MCF 10A (cell line): Measurements from ENCODE around the gene GATAD2B. TPM values are rescaled to one million over a fixed set of nuclear protein-coding genes. Genes with fewer than 3 reads are reported as not detected.

ENCODE experiments used
- BruUV-seq: library from RNA; stranded (reverse); fragments of 400-500 nt; replicated peaks from 2 replicates; lab custom pipeline; 2021; lab: Mats Ljungman, UMichigan
- CTCF ChIA-PET: fragments of 300-600 bp; sonication (Branson Sonifier 250); formaldehyde crosslinking; extraction: SDS; loops from one replicate; lab custom pipeline; 2021; ENCODE audit warnings: antibody characterized with exemption, inconsistent platforms; lab: Yijun Ruan, JAX
- POLR2A ChIA-PET: fragments of 300-600, 350-650 bp; sonication (Branson Sonifier 250); formaldehyde crosslinking; extraction: SDS; loops from one replicate; lab custom pipeline; 2020; ENCODE audit warnings: antibody characterized with exemption, inconsistent platforms; lab: Yijun Ruan, JAX
- DNase-seq: peaks from one replicate; pipeline ENCODE4 v3.0.0-alpha.2; 2018; ENCODE audit not compliant: unreplicated experiment
- H3K27ac Mint-ChIP-seq: one replicate; pipeline ENCODE4 v1.8.0; 2022; ENCODE audit warnings: mild to moderate bottlenecking, low read depth, mixed read lengths; ENCODE audit not compliant: unreplicated experiment
- H3K27me3 Mint-ChIP-seq: one replicate; pipeline ENCODE4 v1.8.0; 2022; ENCODE audit warnings: mixed read lengths; ENCODE audit not compliant: insufficient read depth, unreplicated experiment
- H3K36me3 Mint-ChIP-seq: one replicate; pipeline ENCODE4 v1.8.0; 2022; ENCODE audit warnings: mild to moderate bottlenecking, moderate library complexity, mixed read lengths; ENCODE audit not compliant: insufficient read depth, unreplicated experiment
- H3K4me1 Mint-ChIP-seq: one replicate; pipeline ENCODE4 v1.8.0; 2022; ENCODE audit warnings: mixed read lengths; ENCODE audit not compliant: insufficient read depth, unreplicated experiment
- H3K4me3 Mint-ChIP-seq: one replicate; pipeline ENCODE4 v1.8.0; 2022; ENCODE audit warnings: mild to moderate bottlenecking, moderate library complexity, mixed read lengths; ENCODE audit not compliant: unreplicated experiment
- H3K9me3 Mint-ChIP-seq: one replicate; pipeline ENCODE4 v1.8.0; 2022; ENCODE audit warnings: mixed read lengths; ENCODE audit not compliant: unreplicated experiment
- CTCF ChIP-seq: fragments of 200-600 bp; IDR thresholded peaks from one replicate; pipeline ENCODE4 v1.8.0; 2022; ENCODE audit warnings: antibody characterized with exemption, mild to moderate bottlenecking; ENCODE audit not compliant: unreplicated experiment
- intact Hi-C: fragments of 100-400 bp; cut with micrococcal nuclease; formaldehyde crosslinking; loops from 2 replicates; pipeline ENCODE4 v1.14.1; 2022
- total RNA-seq: library from RNA; stranded (reverse); gene quantifications from 2 replicates; pipeline ENCODE4 v1.2.3, GENCODE V29; 2022

The GATAD2B gene
- total RNA-seq, 1 experiment from 2014 or later = 95.5 TPM

GRCh38 chr1:153922076-153922971 is 448 bp downstream of the GATAD2B start:
- CTCF ChIA-PET = interaction anchor here (0.6 to 5.6 kb wide), 21 partner anchors 8 to 267 kb away, joined by 3 to 41 read pairs (median 6); partner anchors contain the start of genes CREB3L4, DENND4B and RAB13
- no peaks in the 10 kb centered on the region for H3K9me3 Mint-ChIP-seq
- intact Hi-C loops = loop anchor here (2.0 kb wide), 2 partner anchors 44 to 64 kb away; partner anchors contain the start of genes CREB3L4 and RAB13
- TF ChIP-seq CTCF = peak; percentile 11
- POLR2A ChIA-PET = interaction anchor here (0.6 to 7.8 kb wide), 46 partner anchors 9 to 386 kb away, joined by 3 to 117 read pairs (median 5); partner anchors contain the start of genes CREB3L4, CRTC2, DENND4B and INTS3
- peaks cover 41% of the 10 kb centered on the region for H3K4me1 Mint-ChIP-seq
- no TSS peak for BruUV-seq
- DNase-seq = peak; percentile 84
- H3K36me3 Mint-ChIP-seq = peaks cover 18% of the 10 kb centered on the region
- peak overlapping the region; percentile 74 for H3K27ac Mint-ChIP-seq
- H3K27me3 Mint-ChIP-seq = no peaks in the 10 kb centered on the region
- peak overlapping the region; percentile 74 for H3K4me3 Mint-ChIP-seq

GRCh38 chr1:153921803-153922075 is 1.0 kb downstream of the GATAD2B start:
- DNase-seq = peak; percentile 43
- Mint-ChIP-seq H3K27me3 (no peaks in the 10 kb centered on the region), H3K9me3 (no peaks in the 10 kb centered on the region), H3K4me3 (peak overlapping the region; percentile 74), H3K36me3 (peaks cover 18% of the 10 kb centered on the region), H3K27ac (peak overlapping the region; percentile 74), H3K4me1 (peaks cover 41% of the 10 kb centered on the region)
- TSS peak; percentile 34 for BruUV-seq
- no peak for TF ChIP-seq CTCF
- intact Hi-C loops = loop anchor here (2.0 kb wide), 2 partner anchors 45 to 65 kb away; partner anchors contain the start of genes CREB3L4 and RAB13
- CTCF ChIA-PET = interaction anchor here (0.6 to 5.6 kb wide), 19 partner anchors 9 to 244 kb away, joined by 3 to 41 read pairs (median 6); partner anchors contain the start of genes CREB3L4, DENND4B and RAB13
- POLR2A ChIA-PET = interaction anchor here (0.6 to 7.8 kb wide), 28 partner anchors 8 to 386 kb away, joined by 3 to 117 read pairs (median 5); partner anchors contain the start of genes CREB3L4, CRTC2, DENND4B and JTB

- Mint-ChIP-seq H3K9me3 (no peaks in the 10 kb centered on the region), H3K27me3 (no peaks in the 10 kb centered on the region), H3K27ac (peak overlapping the region; percentile 74), H3K36me3 (peaks cover 18% of the 10 kb centered on the region), H3K4me1 (peaks cover 45% of the 10 kb centered on the region), H3K4me3 (peak overlapping the region; percentile 74)
- CTCF ChIA-PET = interaction anchor here (0.6 to 5.6 kb wide), 21 partner anchors 9 to 244 kb away, joined by 3 to 41 read pairs (median 5); partner anchors contain the start of genes CREB3L4, DENND4B and RAB13
- POLR2A ChIA-PET = interaction anchor here (0.6 to 7.8 kb wide), 28 partner anchors 8 to 358 kb away, joined by 3 to 117 read pairs (median 5); partner anchors contain the start of genes CREB3L4, CRTC2, DENND4B and JTB
- TF ChIP-seq CTCF = no peak
- intact Hi-C loops = no loop called here
- BruUV-seq = no TSS peak
- no peak for DNase-seq
Observed at GRCh38 chr1:153921080-153921802, 1.5 kb downstream of the GATAD2B start.
